ENCODE data around the gene BMP10. TPM values are rescaled to one million over a fixed set of nuclear protein-coding genes. Genes with fewer than 3 reads are reported as not detected.

The BMP10 gene
- polyA plus RNA-seq, 3 donors: not detected

DNA sequence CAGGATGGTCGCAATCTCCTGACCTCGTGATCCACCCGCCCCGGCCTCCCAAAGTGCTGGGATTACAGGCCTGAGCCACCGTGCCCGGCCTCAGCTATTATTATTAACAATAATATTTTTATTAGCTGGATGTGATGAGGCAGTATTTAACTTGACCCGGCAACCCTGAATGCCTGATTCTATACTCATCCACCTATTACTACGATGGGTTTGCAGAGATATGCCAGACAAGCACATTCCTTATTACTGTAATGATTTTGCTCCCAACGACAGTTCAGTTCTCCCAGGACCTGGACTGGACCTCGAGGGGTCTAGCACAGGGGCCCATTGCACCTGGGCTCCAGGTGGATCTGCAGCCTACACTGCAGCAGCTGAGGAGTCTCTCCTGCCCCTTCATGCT, 32.6 kb downstream of the BMP10 start:
- Mint-ChIP-seq H3K27ac (peak overlapping the region in 4 of 7 donors; percentile 21 to 63 (median 48)), H3K9me3 (peaks cover 0 to 6% (median 0%) of the 10 kb centered on the region in 7 donors), H3K27me3 (ENCODE audit: low read depth in 3 of 3) (no peaks in the 10 kb centered on the region), H3K4me1 (peaks cover 39% of the 10 kb centered on the region), H3K4me3 (no peak overlapping the region), H3K36me3 (no peaks in the 10 kb centered on the region)
- no peak for TF ChIP-seq CTCF (IDR thresholded peaks at IDR 0.05)
- Histone ChIP-seq H3K4me2 (replicated peaks; ENCODE audit: extremely low read depth, low read length, poor library complexity, severe bottlenecking) (no peak overlapping the region), H3K4me1 (ENCODE audit: control insufficient read depth in 1 of 2, insufficient read depth in 2 of 2, low read length in 2 of 2) (peaks cover 37 to 43% of the 10 kb centered on the region in 2 donors), H3K9me3 (replicated peaks in 1 of 2; ENCODE audit: control insufficient read depth in 1 of 2, insufficient read depth in 1 of 2, low read length in 2 of 2) (peaks cover 0 to 3% of the 10 kb centered on the region in 2 donors), H3K27me3 (ENCODE audit: control insufficient read depth in 2 of 2, insufficient read depth in 2 of 2, low read length in 2 of 2) (no peaks in the 10 kb centered on the region), H3K36me3 (replicated peaks in 1 of 2; ENCODE audit: control insufficient read depth in 1 of 2, insufficient read depth in 2 of 2, low read length in 2 of 2) (no peaks in the 10 kb centered on the region), H3K27ac (ENCODE audit: low read depth in 1 of 2, low read length in 2 of 2) (no peak overlapping the region), H3K4me3 (replicated peaks in 1 of 3; ENCODE audit: low read depth in 2 of 3, low read length in 3 of 3) (no peak overlapping the region), H2AFZ (ENCODE audit: insufficient read depth, low read depth, low read length, poor library complexity, severe bottlenecking) (no peak overlapping the region), H3K9ac (ENCODE audit: insufficient read depth, low read length, poor library complexity, severe bottlenecking) (no peak overlapping the region), H4K20me1 (ENCODE audit: insufficient read depth, low read length) (no peaks in the 10 kb centered on the region), H3K79me2 (ENCODE audit: insufficient read depth, low read length) (no peaks in the 10 kb centered on the region)
- 86% methylated on average over 2 of the region's 10 CpGs for WGBS (ENCODE audit: insufficient coverage)
- intact Hi-C loops (cut with micrococcal nuclease): loop anchor here (5.0 kb wide), 4 partner anchors 69 to 91 kb away; no protein-coding TSS in a partner anchor
- no peak for DNase-seq

GRCh38 chr2:68837861-68838341, 33.3 kb downstream of the BMP10 start:
- Mint-ChIP-seq H3K27ac (peak overlapping the region in 2 of 7 donors; percentile 40 to 86), H3K4me3 (no peak overlapping the region), H3K36me3 (no peaks in the 10 kb centered on the region), H3K4me1 (peaks cover 45% of the 10 kb centered on the region), H3K27me3 (ENCODE audit: low read depth in 3 of 3) (no peaks in the 10 kb centered on the region), H3K9me3 (peaks cover 0 to 6% (median 0%) of the 10 kb centered on the region in 7 donors)
- H3K27ac ChIP-seq (ENCODE audit: low read depth in 1 of 2, low read length in 2 of 2): peak overlapping the region in 1 of 2 donors; percentile 98
- no peak for DNase-seq
- no peak overlapping the region for H3K9ac ChIP-seq (ENCODE audit: insufficient read depth, low read length, poor library complexity, severe bottlenecking)
- H4K20me1 ChIP-seq (ENCODE audit: insufficient read depth, low read length): no peaks in the 10 kb centered on the region
- H3K9me3 ChIP-seq (replicated peaks in 1 of 2; ENCODE audit: control insufficient read depth in 1 of 2, insufficient read depth in 1 of 2, low read length in 2 of 2): peaks cover 0 to 3% of the 10 kb centered on the region in 2 donors
- TF ChIP-seq CTCF (IDR thresholded peaks at IDR 0.05): no peak
- intact Hi-C loops (cut with micrococcal nuclease): loop anchor here (5.0 kb wide), 4 partner anchors 69 to 91 kb away; no protein-coding TSS in a partner anchor
- H3K4me3 ChIP-seq (replicated peaks in 1 of 3; ENCODE audit: low read depth in 2 of 3, low read length in 3 of 3): no peak overlapping the region
- peaks cover 45 to 51% of the 10 kb centered on the region in 2 donors for H3K4me1 ChIP-seq (ENCODE audit: control insufficient read depth in 1 of 2, insufficient read depth in 2 of 2, low read length in 2 of 2)
- no peaks in the 10 kb centered on the region for H3K36me3 ChIP-seq (replicated peaks in 1 of 2; ENCODE audit: control insufficient read depth in 1 of 2, insufficient read depth in 2 of 2, low read length in 2 of 2)
- no peaks in the 10 kb centered on the region for H3K79me2 ChIP-seq (ENCODE audit: insufficient read depth, low read length)
- no CpG with 5 or more reads among the region's 3 CpGs for WGBS (ENCODE audit: insufficient coverage)
- no peak overlapping the region for H3K4me2 ChIP-seq (replicated peaks; ENCODE audit: extremely low read depth, low read length, poor library complexity, severe bottlenecking)
- H3K27me3 ChIP-seq (ENCODE audit: control insufficient read depth in 2 of 2, insufficient read depth in 2 of 2, low read length in 2 of 2): no peaks in the 10 kb centered on the region
- H2AFZ ChIP-seq (ENCODE audit: insufficient read depth, low read depth, low read length, poor library complexity, severe bottlenecking): no peak overlapping the region

Measured in CD14-positive monocyte (primary cell).